ENCODE data around the gene DYNC1I1.

The DYNC1I1 gene

GRCh38 chr7:95788884-95789283, 16.5 kb downstream of the DYNC1I1 start:
- in situ Hi-C loops (cut with MboI; ENCODE audit: low sequenced_read_pairs) = no loop called here

- in situ Hi-C loops (cut with MboI; ENCODE audit: low sequenced_read_pairs) = no loop called here
Observed at GRCh38 chr7:95793658-95794057, 21.3 kb downstream of the DYNC1I1 start.

GRCh38 chr7:95794917-95795515, 22.7 kb downstream of the DYNC1I1 start:
- in situ Hi-C loops (cut with MboI; ENCODE audit: low sequenced_read_pairs) = no loop called here

GRCh38 chr7:95796617-95797016, 24.3 kb downstream of the DYNC1I1 start:
- in situ Hi-C loops (cut with MboI; ENCODE audit: low sequenced_read_pairs) = no loop called here

GRCh38 chr7:95798401-95798930, 26.1 kb downstream of the DYNC1I1 start:
- in situ Hi-C loops (cut with MboI; ENCODE audit: low sequenced_read_pairs) = no loop called here

- in situ Hi-C loops (cut with MboI; ENCODE audit: low sequenced_read_pairs) = no loop called here
Observed at GRCh38 chr7:95800787-95801186, 28.4 kb downstream of the DYNC1I1 start.

- in situ Hi-C loops (cut with MboI; ENCODE audit: low sequenced_read_pairs) = no loop called here
Observed at GRCh38 chr7:95802270-95802669, 29.9 kb downstream of the DYNC1I1 start.

- in situ Hi-C loops (cut with MboI; ENCODE audit: low sequenced_read_pairs) = no loop called here
Observed at GRCh38 chr7:95804052-95804451, 31.7 kb downstream of the DYNC1I1 start.

- in situ Hi-C loops (cut with MboI; ENCODE audit: low sequenced_read_pairs) = no loop called here
Observed at GRCh38 chr7:95805909-95806308, 33.6 kb downstream of the DYNC1I1 start.

- in situ Hi-C loops (cut with MboI; ENCODE audit: low sequenced_read_pairs) = no loop called here
Observed at GRCh38 chr7:95808396-95808795, 36.0 kb downstream of the DYNC1I1 start.

GRCh38 chr7:95811846-95812445, 39.6 kb downstream of the DYNC1I1 start:
- in situ Hi-C loops (cut with MboI; ENCODE audit: low sequenced_read_pairs) = no loop called here

- in situ Hi-C loops (cut with MboI; ENCODE audit: low sequenced_read_pairs) = no loop called here
Observed at GRCh38 chr7:95814721-95815120, 42.4 kb downstream of the DYNC1I1 start.

GRCh38 chr7:95817866-95818640, 45.7 kb downstream of the DYNC1I1 start:
- in situ Hi-C loops (cut with MboI; ENCODE audit: low sequenced_read_pairs) = no loop called here

- in situ Hi-C loops (cut with MboI; ENCODE audit: low sequenced_read_pairs) = no loop called here
Observed at GRCh38 chr7:95820778-95821177, 48.4 kb downstream of the DYNC1I1 start.

GRCh38 chr7:95822717-95823116, 50.4 kb downstream of the DYNC1I1 start:
- in situ Hi-C loops (cut with MboI; ENCODE audit: low sequenced_read_pairs) = no loop called here

GRCh38 chr7:95824616-95825015, 52.3 kb downstream of the DYNC1I1 start:
- in situ Hi-C loops (cut with MboI; ENCODE audit: low sequenced_read_pairs) = no loop called here

- in situ Hi-C loops (cut with MboI; ENCODE audit: low sequenced_read_pairs) = no loop called here
Observed at GRCh38 chr7:95828824-95829790, 56.8 kb downstream of the DYNC1I1 start.

- in situ Hi-C loops (cut with MboI; ENCODE audit: low sequenced_read_pairs) = no loop called here
Observed at GRCh38 chr7:95840953-95841950, 68.9 kb downstream of the DYNC1I1 start.

- in situ Hi-C loops (cut with MboI; ENCODE audit: low sequenced_read_pairs) = no loop called here
Observed at GRCh38 chr7:95843286-95843685, 70.9 kb downstream of the DYNC1I1 start.

GRCh38 chr7:95845007-95845406, 72.7 kb downstream of the DYNC1I1 start:
- in situ Hi-C loops (cut with MboI; ENCODE audit: low sequenced_read_pairs) = no loop called here

Data from HL-60/S4 (cell line).